K562 (cell line): ENCODE results near the gene HYI.

Experiments used
- CTCF ChIP-seq, 3 experiments: IDR thresholded peaks in 2 of 3; conservative IDR thresholded peaks in 1 of 3; 2 replicates each; pipeline ENCODE4 v1.5.1; 2011 to 2012; ENCODE audit warnings: low read length in 3 of 3, mild to moderate bottlenecking in 3 of 3, control low read depth in 2 of 3, improper control_type of control experiment in 1 of 3, inconsistent platforms in 1 of 3, low read depth in 1 of 3, mixed read lengths in 1 of 3, moderate library complexity in 1 of 3; ENCODE audit not compliant: insufficient read depth in 2 of 3
- TF ChIP-seq, protein P1 (sequence below): sonication (generic); formaldehyde crosslinking; IDR thresholded peaks from 2 replicates; pipeline ENCODE4 v1.8.0; 2022; ENCODE audit warnings: mild to moderate bottlenecking, missing genetic modification reagents

- TF ChIP-seq, protein P1, sequence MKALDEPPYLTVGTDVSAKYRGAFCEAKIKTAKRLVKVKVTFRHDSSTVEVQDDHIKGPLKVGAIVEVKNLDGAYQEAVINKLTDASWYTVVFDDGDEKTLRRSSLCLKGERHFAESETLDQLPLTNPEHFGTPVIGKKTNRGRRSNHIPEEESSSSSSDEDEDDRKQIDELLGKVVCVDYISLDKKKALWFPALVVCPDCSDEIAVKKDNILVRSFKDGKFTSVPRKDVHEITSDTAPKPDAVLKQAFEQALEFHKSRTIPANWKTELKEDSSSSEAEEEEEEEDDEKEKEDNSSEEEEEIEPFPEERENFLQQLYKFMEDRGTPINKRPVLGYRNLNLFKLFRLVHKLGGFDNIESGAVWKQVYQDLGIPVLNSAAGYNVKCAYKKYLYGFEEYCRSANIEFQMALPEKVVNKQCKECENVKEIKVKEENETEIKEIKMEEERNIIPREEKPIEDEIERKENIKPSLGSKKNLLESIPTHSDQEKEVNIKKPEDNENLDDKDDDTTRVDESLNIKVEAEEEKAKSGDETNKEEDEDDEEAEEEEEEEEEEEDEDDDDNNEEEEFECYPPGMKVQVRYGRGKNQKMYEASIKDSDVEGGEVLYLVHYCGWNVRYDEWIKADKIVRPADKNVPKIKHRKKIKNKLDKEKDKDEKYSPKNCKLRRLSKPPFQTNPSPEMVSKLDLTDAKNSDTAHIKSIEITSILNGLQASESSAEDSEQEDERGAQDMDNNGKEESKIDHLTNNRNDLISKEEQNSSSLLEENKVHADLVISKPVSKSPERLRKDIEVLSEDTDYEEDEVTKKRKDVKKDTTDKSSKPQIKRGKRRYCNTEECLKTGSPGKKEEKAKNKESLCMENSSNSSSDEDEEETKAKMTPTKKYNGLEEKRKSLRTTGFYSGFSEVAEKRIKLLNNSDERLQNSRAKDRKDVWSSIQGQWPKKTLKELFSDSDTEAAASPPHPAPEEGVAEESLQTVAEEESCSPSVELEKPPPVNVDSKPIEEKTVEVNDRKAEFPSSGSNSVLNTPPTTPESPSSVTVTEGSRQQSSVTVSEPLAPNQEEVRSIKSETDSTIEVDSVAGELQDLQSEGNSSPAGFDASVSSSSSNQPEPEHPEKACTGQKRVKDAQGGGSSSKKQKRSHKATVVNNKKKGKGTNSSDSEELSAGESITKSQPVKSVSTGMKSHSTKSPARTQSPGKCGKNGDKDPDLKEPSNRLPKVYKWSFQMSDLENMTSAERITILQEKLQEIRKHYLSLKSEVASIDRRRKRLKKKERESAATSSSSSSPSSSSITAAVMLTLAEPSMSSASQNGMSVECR (CRISPR knock-in tag) = no peak
- no peak for TF ChIP-seq CTCF (IDR thresholded peaks at IDR 0.05 in 2 of 3, conservative IDR thresholded peaks at IDR 0.05 in 1 of 3; ENCODE audit: insufficient read depth in 2 of 3, low read depth in 1 of 3, low read length in 3 of 3)
These were observed 39.1 kb upstream of the HYI start for GRCh38 chr1:43492826-43493225.
